Fibroblast of pulmonary artery (primary cell): ENCODE data around the gene ANKRD12.

Experiments
- DNase-seq: peaks from one replicate; pipeline ENCODE4 v3.0.0-alpha.2; 2010; ENCODE audit warnings: low read depth
- H3K4me3 ChIP-seq: replicated peaks from 2 replicates; pipeline ENCODE4 v1.5.1; 2011; ENCODE audit warnings: low read depth, mild to moderate bottlenecking, control low read depth, low read length, moderate library complexity
- TF ChIP-seq, protein P1 (sequence below): IDR thresholded peaks from 2 replicates; pipeline ENCODE4 v1.5.1; 2011; ENCODE audit warnings: mild to moderate bottlenecking, control low read depth, low read length, inconsistent platforms; ENCODE audit errors: missing control alignments

Gene ANKRD12

DNA sequence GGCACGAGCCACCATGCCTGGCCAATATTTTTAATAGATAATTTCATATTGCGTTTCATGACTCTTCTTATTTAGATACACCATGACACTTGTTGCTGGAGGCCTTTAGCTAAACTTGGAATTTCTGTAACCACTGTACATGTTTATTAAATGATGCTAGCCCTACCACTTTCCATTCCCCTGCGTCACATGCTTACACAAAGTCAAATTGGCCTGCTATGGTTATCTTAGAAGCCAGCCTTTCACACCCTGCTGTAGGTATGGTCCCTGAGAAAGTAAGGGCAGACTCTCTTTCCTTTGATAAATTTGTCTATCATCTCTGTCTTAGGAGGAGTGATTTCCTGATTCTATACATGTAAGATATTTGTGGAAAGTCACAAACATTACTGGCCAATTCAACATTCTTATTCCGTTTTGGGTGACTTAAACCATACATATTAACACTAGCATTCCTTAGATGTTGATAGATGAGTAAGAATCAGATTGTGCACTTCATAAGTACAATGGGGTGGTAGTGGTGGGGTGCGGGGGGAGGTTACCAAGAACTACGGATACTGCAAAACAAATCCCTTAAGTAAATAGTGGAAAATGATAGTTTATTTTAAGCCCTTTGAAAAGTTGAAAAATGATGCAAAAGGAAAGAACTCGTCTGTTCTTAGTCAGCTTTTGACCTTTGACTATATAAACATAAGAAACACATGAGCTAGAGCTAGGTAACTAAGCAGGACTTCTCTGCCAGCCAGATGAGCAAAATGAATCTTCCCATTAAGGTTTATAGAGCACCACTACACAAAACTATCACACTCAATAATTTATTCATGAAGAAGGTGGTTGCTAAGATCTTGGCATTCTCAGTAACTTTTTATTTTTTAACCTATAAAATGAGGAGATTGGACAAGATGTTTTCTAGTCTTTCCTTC, 42.0 kb upstream of the ANKRD12 start:
- no peak overlapping the region for H3K4me3 ChIP-seq

DNA sequence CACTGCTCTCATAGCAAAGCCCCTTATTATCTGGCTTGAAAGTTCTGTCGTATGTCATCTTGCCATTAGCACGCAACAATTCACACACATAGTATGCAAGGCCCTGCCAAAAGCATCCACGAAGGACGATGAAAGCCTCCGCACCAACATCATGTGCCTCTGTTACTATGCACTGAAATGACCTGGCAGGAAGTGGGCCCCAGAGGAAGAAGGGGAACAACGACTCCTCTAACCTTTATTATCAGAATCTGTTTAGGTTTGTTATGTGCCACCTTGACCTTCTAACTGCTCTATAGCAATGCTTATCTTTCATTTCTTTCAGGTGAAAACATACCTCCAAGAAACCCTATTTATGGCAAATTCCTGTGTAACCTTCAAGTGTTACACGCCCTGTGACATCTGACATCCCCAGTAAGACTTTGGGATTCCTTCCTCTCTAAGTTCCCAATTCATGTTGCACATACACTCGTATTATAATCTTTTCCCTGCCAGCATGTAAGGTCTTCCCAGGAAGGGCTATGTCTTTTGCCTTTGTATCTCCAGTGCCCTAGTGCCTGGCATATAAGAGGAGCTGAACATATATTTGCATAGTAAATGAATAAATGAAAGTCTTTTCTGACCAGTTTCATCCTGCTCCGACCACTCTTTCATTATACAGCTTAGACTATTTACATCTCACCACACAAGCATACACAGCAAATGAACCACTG, 41.1 kb upstream of the ANKRD12 start:
- TF ChIP-seq, protein P1, sequence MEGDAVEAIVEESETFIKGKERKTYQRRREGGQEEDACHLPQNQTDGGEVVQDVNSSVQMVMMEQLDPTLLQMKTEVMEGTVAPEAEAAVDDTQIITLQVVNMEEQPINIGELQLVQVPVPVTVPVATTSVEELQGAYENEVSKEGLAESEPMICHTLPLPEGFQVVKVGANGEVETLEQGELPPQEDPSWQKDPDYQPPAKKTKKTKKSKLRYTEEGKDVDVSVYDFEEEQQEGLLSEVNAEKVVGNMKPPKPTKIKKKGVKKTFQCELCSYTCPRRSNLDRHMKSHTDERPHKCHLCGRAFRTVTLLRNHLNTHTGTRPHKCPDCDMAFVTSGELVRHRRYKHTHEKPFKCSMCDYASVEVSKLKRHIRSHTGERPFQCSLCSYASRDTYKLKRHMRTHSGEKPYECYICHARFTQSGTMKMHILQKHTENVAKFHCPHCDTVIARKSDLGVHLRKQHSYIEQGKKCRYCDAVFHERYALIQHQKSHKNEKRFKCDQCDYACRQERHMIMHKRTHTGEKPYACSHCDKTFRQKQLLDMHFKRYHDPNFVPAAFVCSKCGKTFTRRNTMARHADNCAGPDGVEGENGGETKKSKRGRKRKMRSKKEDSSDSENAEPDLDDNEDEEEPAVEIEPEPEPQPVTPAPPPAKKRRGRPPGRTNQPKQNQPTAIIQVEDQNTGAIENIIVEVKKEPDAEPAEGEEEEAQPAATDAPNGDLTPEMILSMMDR, result no peak
- peak; percentile 74 for DNase-seq
- H3K4me3 ChIP-seq, result no peak overlapping the region

More for the DNA sequence above, 42.0 kb upstream of the ANKRD12 start:
- peak; percentile 82 for DNase-seq
- TF ChIP-seq, protein P1, result no peak

DNA sequence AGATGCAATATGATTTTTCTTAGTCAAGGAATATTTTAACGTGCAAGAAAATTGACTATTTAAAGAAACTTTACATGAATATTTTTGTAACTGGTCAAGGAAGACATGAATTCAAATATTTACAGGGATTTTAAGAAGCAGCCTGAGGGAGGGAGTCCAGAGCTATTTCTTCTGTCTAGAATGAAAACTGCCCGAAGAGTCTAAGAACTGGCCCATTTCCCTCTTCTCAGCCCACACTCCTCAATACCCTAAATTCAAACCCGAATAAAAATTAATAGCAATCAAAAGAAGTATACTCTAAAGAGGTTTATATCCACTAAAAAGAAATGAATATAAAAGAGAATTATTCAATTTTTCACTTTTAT, 40.6 kb upstream of the ANKRD12 start:
- DNase-seq, result no peak
- H3K4me3 ChIP-seq, result no peak overlapping the region
- TF ChIP-seq, protein P1, result no peak

DNA sequence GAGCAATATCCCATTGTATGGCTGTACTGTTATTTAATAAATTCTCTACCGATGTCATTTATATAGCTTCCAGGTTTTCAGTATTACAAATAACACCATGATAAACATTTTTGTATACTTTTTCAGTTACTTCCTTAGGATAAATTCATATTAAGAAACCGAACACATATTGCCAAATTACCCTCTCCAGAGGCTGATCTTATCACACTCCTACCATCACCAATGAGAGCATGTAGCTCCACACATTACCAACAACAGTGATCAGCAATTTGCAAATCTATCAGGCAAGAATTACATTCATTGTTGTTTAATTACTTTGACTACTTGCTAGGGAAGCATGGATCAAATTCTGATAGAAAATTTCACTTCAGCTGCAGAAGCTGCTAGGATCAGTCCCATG, 39.9 kb upstream of the ANKRD12 start:
- TF ChIP-seq, protein P1, result no peak

DNA sequence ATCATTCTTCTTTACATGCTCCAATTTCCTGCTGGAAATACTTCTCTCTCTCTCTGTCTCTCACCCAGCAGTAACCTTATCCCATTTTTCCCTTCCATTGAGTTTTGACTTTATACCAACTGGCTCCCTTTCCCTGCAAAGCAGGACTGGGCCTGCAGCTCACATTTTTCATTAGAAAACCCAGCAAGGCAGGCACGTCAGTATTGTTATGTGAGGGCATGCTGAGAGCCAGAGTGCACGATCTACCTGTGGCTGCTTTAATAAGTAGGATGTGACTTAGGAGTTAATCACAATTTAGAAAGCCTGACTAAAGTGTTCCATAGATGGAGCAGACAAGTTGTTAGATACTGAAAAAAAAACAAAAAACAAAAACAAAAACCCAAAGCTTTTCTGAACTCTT, 39.2 kb upstream of the ANKRD12 start:
- TF ChIP-seq, protein P1, result no peak
- no peak overlapping the region for H3K4me3 ChIP-seq
- no peak for DNase-seq

More for the DNA sequence above, 39.9 kb upstream of the ANKRD12 start:
- no peak for DNase-seq
- H3K4me3 ChIP-seq, result no peak overlapping the region

DNA sequence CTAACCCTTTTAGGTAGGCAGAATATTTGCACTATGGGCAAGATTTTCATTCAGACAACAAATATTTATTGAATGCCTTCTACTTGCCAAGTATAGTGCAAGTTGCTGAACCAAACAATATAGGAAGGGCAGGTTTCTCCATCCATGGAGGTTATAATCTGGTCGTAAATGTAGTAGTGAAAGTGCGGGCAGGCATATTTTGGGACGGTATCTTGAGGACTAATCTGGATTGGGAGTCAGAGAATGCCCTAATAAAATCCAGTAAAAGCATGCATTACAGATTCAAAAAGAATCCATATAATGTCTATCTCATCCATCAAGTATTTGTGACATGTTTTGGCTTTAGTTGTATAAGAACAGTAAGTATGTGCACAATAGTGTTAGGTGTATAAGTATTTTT, 35.8 kb upstream of the ANKRD12 start:
- no peak for DNase-seq
- TF ChIP-seq, protein P1, result no peak
- no peak overlapping the region for H3K4me3 ChIP-seq
